AG09309 (cell line): ENCODE measurements around the gene BMS1.

Experiments
- DNase-seq: peaks from one replicate; pipeline ENCODE4 v3.0.0-alpha.2; 2010; ENCODE audit warnings: low read depth
- H3K4me3 ChIP-seq: 2 replicates; pipeline ENCODE4 v1.5.1; 2011; ENCODE audit warnings: mild to moderate bottlenecking, low read depth, low read length, moderate library complexity; ENCODE audit not compliant: control insufficient read depth
- TF ChIP-seq, protein P1 (sequence below): IDR thresholded peaks from 2 replicates; pipeline ENCODE4 v1.5.1; 2011; ENCODE audit warnings: mild to moderate bottlenecking, low read depth, low read length, inconsistent platforms; ENCODE audit not compliant: insufficient read depth, control insufficient read depth; ENCODE audit errors: missing control alignments

BMS1 gene

DNA sequence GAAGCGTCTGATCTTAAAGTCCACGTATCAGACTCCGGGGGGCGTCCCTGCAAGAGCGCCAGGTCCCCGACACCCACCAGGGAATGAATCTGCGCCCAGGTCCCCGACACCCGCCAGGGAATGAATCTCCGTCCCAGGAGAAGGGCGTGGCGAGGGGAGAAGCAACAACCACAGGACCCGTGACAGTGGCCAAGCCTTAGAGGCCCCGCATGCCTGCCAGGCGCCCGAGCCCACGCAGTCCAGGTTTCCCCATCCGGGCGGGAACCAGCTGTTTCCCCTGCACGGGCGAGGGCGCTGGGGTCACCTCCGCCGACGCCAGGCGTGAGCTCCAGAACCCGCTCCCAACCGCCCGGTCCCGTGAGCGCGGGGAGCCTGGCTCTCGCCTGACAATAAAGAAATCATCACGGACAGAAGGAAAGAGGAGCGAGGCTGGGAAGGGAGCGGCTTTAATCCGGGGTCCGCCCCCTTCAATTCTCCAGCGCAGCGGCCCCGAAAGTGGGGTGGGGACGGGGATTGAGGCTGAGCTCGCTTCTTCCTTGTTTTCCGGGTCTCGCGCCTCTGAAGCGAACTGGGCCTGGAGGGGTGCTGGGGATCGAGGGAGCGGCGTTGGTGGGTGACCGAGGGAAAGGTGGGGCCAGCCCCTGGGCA is 29.0 kb upstream of the BMS1 start:
- TF ChIP-seq, protein P1, sequence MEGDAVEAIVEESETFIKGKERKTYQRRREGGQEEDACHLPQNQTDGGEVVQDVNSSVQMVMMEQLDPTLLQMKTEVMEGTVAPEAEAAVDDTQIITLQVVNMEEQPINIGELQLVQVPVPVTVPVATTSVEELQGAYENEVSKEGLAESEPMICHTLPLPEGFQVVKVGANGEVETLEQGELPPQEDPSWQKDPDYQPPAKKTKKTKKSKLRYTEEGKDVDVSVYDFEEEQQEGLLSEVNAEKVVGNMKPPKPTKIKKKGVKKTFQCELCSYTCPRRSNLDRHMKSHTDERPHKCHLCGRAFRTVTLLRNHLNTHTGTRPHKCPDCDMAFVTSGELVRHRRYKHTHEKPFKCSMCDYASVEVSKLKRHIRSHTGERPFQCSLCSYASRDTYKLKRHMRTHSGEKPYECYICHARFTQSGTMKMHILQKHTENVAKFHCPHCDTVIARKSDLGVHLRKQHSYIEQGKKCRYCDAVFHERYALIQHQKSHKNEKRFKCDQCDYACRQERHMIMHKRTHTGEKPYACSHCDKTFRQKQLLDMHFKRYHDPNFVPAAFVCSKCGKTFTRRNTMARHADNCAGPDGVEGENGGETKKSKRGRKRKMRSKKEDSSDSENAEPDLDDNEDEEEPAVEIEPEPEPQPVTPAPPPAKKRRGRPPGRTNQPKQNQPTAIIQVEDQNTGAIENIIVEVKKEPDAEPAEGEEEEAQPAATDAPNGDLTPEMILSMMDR = no peak
- DNase-seq = no peak
- H3K4me3 ChIP-seq = peak overlapping the region; percentile 44

DNA sequence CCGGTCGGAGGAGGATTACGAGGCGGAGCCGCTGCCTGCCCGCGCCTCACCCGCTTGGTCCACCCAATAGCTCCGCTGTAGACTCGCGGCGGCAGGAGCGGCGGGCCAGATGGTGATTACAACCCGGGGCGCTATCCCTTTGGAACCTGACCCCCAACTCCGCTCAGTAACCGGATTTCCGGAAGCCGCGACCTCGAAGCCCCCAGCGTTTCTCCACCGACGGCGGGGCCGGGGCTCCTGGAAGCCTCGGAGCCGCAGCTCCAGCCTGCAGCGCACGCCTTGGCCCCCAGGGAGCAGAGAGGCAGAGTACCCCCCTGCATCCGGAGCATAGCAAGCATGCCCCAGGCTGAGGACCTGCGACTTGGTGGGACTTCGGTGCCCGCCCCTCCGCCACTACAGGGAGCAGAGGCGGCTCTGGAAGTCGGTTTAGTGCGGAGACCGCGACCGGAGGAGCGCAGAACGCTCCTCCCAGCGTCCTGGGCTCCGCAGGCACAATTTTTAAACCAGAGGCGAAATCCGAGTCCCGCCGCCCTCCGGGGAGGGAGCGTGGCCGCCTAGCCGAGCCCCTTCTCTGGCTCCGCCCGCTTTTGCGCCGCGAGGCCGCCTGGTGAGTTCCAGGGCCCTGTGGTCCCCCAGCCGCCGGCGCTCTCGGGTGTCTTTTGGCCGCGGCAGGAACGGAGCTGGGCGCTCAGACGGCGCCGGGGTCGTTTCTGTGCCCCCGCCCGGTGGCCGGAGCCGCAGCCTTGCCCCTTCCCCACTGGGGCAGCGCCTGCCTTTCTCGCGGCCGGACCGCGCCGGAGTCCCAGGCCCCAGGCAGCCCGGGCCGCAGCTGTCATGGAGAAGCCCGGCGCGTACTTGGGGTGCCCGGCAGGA is 28.2 kb upstream of the BMS1 start:
- H3K4me3 ChIP-seq = peak overlapping the region; percentile 44
- TF ChIP-seq, protein P1 = no peak
- no peak for DNase-seq

DNA sequence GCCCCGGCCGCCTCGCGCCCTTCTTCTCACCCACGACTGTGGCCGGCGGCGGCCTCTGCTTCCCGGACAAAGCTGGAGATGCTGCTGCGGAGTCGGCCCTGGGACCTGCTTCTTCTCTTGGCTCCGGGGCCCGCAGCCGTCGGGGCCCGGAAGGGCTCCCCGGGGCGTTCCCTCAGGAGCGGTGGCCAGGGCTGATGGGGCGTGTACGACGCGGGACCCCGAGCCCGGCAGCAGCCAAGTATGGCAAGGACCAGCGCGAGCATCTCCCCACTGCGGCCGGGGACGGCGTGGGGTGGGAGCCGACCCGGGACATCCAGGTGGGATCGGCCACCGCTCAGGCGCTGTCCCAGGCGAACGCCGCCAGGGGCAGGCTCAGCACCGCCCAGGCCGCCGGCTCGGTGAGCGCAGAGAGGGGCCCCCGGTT is 27.6 kb upstream of the BMS1 start:
- TF ChIP-seq, protein P1 = peak; percentile 10
- H3K4me3 ChIP-seq = no peak overlapping the region; the same call in 1 of the 2 replicates
- no peak for DNase-seq

DNA sequence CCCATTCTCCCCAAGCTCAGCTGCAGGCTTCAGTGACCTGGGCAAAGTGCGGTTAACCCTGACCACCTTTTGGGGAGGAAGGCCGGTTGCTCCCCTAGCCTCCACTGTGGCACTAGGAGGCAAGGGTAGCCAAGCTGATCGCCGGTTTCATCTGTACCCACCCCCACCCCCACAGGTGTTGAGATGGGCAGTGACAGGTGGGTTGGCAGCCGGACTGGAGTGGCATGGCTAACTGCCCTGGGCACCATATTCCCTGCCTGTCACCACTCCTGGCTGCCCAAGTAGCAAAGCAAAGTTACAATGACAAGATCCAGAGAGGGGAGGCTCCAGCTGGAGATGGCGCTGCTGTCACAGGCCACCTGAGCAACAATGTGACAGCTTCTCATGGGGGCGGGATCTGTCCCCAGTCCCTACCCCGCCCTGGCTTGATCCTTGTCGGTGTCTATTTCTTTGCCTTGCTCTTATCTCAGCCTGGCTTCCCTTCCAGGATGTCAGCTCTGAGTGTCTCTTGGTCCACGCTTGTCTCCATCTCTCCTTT is 27.0 kb upstream of the BMS1 start:
- DNase-seq = no peak
- TF ChIP-seq, protein P1 = no peak
- H3K4me3 ChIP-seq = no peak overlapping the region

DNA sequence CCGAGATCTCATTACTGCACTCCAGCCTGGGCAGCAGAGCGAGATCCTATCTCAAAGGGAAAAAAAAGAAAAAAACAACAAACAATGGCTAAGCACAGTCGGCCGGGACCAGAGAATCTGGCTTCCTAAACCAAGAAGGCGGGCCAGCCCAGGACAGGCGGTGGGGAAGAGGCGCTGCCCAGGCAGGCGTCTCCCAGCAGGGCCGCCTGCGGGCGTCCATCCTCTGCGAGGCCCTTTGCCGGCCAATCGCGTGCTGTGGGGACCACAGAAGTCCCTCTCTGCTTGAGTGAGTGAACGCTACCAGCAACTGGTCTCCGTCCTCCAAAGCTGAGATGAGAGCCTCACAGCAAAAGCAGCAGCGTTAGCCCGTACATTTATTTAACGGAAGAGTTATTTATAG is 14.7 kb upstream of the BMS1 start:
- DNase-seq = no peak
- no peak overlapping the region for H3K4me3 ChIP-seq
- TF ChIP-seq, protein P1 = no peak

- H3K4me3 ChIP-seq = no peak overlapping the region
- TF ChIP-seq, protein P1 = no peak
- no peak for DNase-seq
Observed at GRCh38 chr10:42768581-42769152, 13.9 kb upstream of the BMS1 start.
